AG04450 (cell line): ENCODE results near the gene POU4F1. TPM values are rescaled to one million over a fixed set of nuclear protein-coding genes. Genes with fewer than 3 reads are reported as not detected.

Experiments used
- CTCF ChIA-PET: fragments of 300-600, 350-600 bp; formaldehyde crosslinking; extraction: SDS; loops from one replicate; lab custom pipeline; 2022; ENCODE audit warnings: antibody characterized with exemption, inconsistent platforms; lab: Charles Lee
- POLR2A ChIA-PET: fragments of 350-600 bp; formaldehyde crosslinking; extraction: SDS; loops from one replicate; lab custom pipeline; 2021; ENCODE audit warnings: antibody characterized with exemption, inconsistent platforms; lab: Yijun Ruan, JAX
- DNase-seq: peaks from one replicate; pipeline ENCODE4 v3.0.0-alpha.2; 2011; ENCODE audit warnings: low read depth, low spot score
- H3K27ac ChIP-seq: one replicate; pipeline ENCODE4 v1.5.1; 2012; ENCODE audit warnings: low read depth, low read length, control low read depth
- H3K27me3 ChIP-seq: one replicate; pipeline ENCODE4 v1.6.0; 2012; ENCODE audit warnings: low read length; ENCODE audit not compliant: control insufficient read depth, insufficient read depth
- H3K4me3 ChIP-seq: 2 replicates; pipeline ENCODE4 v1.5.1; 2011; ENCODE audit warnings: mild to moderate bottlenecking, low read depth, low read length, control low read depth
- H3K9me3 ChIP-seq: 2 replicates; pipeline ENCODE4 v1.5.1; 2012; ENCODE audit warnings: low read length; ENCODE audit not compliant: control insufficient read depth, insufficient read depth
- CTCF ChIP-seq: IDR thresholded peaks from 2 replicates; pipeline ENCODE4 v1.5.1; 2011; ENCODE audit warnings: low read depth, low read length, control low read depth, inconsistent platforms
- polyA plus RNA-seq: library from polyadenylated mRNA; depleted of rRNA; stranded (reverse); fragments of >200 nt; gene quantifications from 2 replicates; pipeline ENCODE4 v1.2.3, GENCODE V29; 2011; rRNA removed

The POU4F1 gene
- polyA plus RNA-seq, 1 experiment, result not detected

GRCh38 chr13:78576261-78576660 lies 27.1 kb downstream of the POU4F1 start:
- POLR2A ChIA-PET, result no interaction called here
- TF ChIP-seq CTCF, result no peak
- DNase-seq, result no peak
- H3K4me3 ChIP-seq, result no peak overlapping the region
- H3K27ac ChIP-seq, result no peak overlapping the region
- no peaks in the 10 kb centered on the region for H3K9me3 ChIP-seq
- CTCF ChIA-PET, result no interaction called here
- H3K27me3 ChIP-seq, result no peaks in the 10 kb centered on the region

- DNase-seq, result no peak
- POLR2A ChIA-PET, result no interaction called here
These were observed 30.9 kb downstream of the POU4F1 start for GRCh38 chr13:78572459-78572858.

GRCh38 chr13:78569029-78569428 lies 34.3 kb downstream of the POU4F1 start:
- CTCF ChIA-PET, result interaction anchor here (0.7 kb wide), 1 partner anchor 1551 kb away, joined by 3 read pairs; no protein-coding TSS in a partner anchor
- Histone ChIP-seq H3K27ac (no peak overlapping the region), H3K9me3 (no peaks in the 10 kb centered on the region), H3K27me3 (no peaks in the 10 kb centered on the region), H3K4me3 (no peak overlapping the region)
- no peak for TF ChIP-seq CTCF
- POLR2A ChIA-PET, result no interaction called here
- no peak for DNase-seq

More at GRCh38 chr13:78572459-78572858, 30.9 kb downstream of the POU4F1 start:
- no peaks in the 10 kb centered on the region for H3K9me3 ChIP-seq
- no peak for TF ChIP-seq CTCF
- H3K27me3 ChIP-seq, result no peaks in the 10 kb centered on the region
- CTCF ChIA-PET, result no interaction called here
- H3K4me3 ChIP-seq, result no peak overlapping the region
- no peak overlapping the region for H3K27ac ChIP-seq

- no peaks in the 10 kb centered on the region for H3K9me3 ChIP-seq
- no peak for DNase-seq
- H3K27me3 ChIP-seq, result no peaks in the 10 kb centered on the region
- no peak for TF ChIP-seq CTCF
- H3K27ac ChIP-seq, result no peak overlapping the region
- POLR2A ChIA-PET, result no interaction called here
- H3K4me3 ChIP-seq, result no peak overlapping the region
- CTCF ChIA-PET, result no interaction called here
These were observed 36.7 kb downstream of the POU4F1 start for GRCh38 chr13:78566631-78567030.

GRCh38 chr13:78562237-78562889 lies 41.0 kb downstream of the POU4F1 start:
- TF ChIP-seq CTCF, result no peak
- Histone ChIP-seq H3K4me3 (no peak overlapping the region), H3K9me3 (no peaks in the 10 kb centered on the region), H3K27ac (no peak overlapping the region), H3K27me3 (no peaks in the 10 kb centered on the region)
- ChIA-PET POLR2A (no interaction called here), CTCF (no interaction called here)
- no peak for DNase-seq

Other genes starting within 250 kb of the POU4F1 start
- 9.4 and 13.6 TPM in 2 replicates for gene OBI1, start 55.6 kb upstream of the POU4F1 start, polyA plus RNA-seq